AG04449 (cell line): Measurements from ENCODE around the gene CYP26C1.

Experiments used
- CTCF ChIA-PET: fragments of 350-600 bp; formaldehyde crosslinking; extraction: SDS; loops from one replicate; lab custom pipeline; 2021; ENCODE audit warnings: antibody characterized with exemption; lab: Yijun Ruan, JAX
- POLR2A ChIA-PET: fragments of 400-600, 350-600 bp; formaldehyde crosslinking; extraction: SDS; loops from one replicate; lab custom pipeline; 2020; ENCODE audit warnings: antibody characterized with exemption, inconsistent platforms; lab: Yijun Ruan, JAX
- DNase-seq: peaks from one replicate; pipeline ENCODE4 v3.0.0-alpha.2; 2010; ENCODE audit warnings: low read depth, low spot score
- H3K4me3 ChIP-seq: 2 replicates; pipeline ENCODE4 v1.5.1; 2011; ENCODE audit warnings: low read depth, mild to moderate bottlenecking, control low read depth, low read length
- TF ChIP-seq, protein P1 (sequence below): IDR thresholded peaks from one replicate; pipeline ENCODE4 v1.5.1; 2011; ENCODE audit warnings: mild to moderate bottlenecking, moderate library complexity, low read length, control low read depth, inconsistent platforms; ENCODE audit not compliant: insufficient read depth; ENCODE audit errors: missing control alignments

The CYP26C1 gene

DNA sequence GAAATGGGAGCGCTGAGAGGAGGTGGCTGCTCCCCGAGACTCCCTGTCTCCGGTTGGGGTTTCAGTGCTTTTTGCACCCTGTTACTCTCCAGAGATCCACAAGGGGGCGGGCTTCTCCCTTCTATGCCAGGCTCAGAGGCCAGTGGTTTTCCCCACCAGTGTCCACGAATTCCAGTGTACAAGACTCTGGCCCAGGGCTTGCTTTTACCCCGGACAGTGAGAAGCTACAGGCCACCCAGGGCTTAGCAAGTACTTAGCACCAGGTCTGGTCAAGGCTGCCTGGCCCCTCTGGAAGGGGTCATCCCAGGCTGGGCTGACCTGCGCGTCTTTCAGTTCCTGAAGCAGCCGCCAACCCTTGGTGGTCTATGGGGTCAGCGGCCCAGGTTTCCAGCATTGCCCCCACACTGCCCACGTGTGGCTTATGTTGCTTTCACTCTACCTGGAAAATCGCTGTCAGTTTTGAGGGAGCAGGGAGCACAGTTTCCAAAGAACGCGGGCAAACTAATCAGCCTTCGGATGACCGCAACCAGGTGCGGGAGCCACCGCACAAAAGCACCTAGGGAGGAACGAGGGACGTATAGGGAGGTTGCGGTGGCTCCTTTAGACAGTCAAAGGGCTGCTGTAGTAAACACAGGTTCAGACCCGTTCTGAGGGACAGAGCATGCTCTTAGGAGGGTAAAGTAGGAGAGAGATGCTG lies 19.9 kb downstream of the CYP26C1 start:
- no peak for DNase-seq
- H3K4me3 ChIP-seq, result no peak overlapping the region; the same call in 1 of the 2 replicates
- ChIA-PET CTCF (interaction anchor here (0.6 to 6.3 kb wide), 85 partner anchors 8 to 436 kb away, joined by 3 to 92 read pairs (median 5); partner anchors contain the start of genes CYP26C1 and MYOF), POLR2A (no interaction called here)
- TF ChIP-seq, protein P1, sequence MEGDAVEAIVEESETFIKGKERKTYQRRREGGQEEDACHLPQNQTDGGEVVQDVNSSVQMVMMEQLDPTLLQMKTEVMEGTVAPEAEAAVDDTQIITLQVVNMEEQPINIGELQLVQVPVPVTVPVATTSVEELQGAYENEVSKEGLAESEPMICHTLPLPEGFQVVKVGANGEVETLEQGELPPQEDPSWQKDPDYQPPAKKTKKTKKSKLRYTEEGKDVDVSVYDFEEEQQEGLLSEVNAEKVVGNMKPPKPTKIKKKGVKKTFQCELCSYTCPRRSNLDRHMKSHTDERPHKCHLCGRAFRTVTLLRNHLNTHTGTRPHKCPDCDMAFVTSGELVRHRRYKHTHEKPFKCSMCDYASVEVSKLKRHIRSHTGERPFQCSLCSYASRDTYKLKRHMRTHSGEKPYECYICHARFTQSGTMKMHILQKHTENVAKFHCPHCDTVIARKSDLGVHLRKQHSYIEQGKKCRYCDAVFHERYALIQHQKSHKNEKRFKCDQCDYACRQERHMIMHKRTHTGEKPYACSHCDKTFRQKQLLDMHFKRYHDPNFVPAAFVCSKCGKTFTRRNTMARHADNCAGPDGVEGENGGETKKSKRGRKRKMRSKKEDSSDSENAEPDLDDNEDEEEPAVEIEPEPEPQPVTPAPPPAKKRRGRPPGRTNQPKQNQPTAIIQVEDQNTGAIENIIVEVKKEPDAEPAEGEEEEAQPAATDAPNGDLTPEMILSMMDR, result peak; percentile 85

DNA sequence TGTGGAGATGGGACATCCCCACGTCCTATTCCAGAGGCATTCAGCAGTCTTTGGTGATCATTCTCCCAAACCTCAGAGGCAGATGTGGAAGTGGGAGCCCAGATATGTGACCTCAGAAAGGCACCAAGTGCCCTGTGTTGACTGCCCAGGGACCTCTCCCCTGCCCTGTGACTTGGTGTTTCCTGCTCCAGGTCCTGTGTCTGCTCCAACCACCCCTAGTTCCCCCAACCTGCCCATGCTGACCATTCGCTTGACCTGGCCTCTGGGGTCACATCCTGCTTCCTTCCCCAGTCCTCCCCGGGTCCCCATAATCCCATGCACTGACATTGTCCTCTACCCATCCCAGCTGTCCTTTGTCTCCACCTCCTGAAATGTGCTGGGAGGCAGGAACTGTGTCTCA lies 20.7 kb downstream of the CYP26C1 start:
- CTCF ChIA-PET, result interaction anchor here (1.0 to 6.3 kb wide), 24 partner anchors 8 to 429 kb away, joined by 3 to 92 read pairs (median 9); partner anchors contain the start of gene MYOF

DNA sequence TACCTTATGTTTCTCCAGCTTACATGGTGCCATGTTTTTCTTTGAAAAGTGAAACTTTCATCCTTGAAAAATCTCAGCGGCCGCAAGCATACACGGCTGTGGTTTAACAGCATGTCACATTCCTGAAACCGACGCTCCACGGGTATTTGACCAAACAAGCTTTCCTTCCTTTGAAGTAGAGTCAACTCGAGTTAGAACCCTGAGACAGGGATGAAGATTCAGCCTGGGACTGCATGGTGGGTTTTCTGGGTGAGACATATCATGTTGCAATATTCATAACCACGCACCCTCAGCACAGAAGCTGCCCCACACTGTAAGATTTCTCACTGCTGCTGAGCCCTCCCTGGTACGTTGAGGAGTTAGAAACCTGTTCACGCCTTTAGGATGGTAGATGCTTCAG lies 21.2 kb downstream of the CYP26C1 start:
- TF ChIP-seq, protein P1, result no peak
- ChIA-PET CTCF (interaction anchor here (1.0 to 6.3 kb wide), 12 partner anchors 11 to 429 kb away, joined by 3 to 92 read pairs (median 7); partner anchors contain the start of gene MYOF), POLR2A (no interaction called here)
- DNase-seq, result no peak
- no peak overlapping the region for H3K4me3 ChIP-seq

More for the DNA sequence above, 20.7 kb downstream of the CYP26C1 start:
- TF ChIP-seq, protein P1, result no peak
- POLR2A ChIA-PET, result no interaction called here
- no peak for DNase-seq
- H3K4me3 ChIP-seq, result no peak overlapping the region

DNA sequence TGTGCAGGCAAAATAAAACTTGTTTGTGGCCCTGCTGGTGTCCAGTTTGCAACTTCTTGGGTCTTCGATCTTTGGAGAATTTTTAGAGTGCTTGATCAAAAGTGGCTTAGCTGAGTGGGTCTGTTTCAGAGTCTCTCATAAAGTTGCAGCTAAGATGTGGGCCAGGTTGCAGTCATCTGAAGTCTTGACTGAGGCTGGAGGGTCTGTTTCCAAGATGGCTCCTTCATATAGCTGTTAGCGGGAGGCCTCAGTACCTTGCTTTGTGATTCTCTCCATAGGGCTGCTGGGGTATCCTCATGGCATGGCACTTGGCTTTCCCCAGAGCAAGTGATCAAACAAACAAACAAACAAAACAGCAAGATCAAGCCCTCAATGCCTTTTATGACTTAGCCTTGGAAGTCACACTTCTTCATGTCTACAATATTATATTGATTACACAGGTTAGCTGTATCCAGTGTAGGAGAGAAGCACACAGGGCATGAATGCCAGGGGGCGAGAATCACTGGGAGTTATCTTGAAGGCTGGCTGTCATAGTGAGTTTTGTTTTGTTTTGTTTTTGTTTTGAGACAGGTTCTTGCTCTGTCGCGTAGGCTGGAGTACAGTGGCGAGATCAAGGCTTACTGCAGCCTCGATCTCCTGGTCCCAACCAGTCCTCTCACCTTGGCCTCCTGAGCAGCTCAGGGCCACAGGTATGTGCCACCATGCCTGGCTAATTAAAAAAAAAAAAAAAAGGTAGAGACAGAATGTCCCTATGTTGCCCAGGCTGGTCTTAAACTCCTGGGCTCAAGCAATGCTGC lies 23.3 kb downstream of the CYP26C1 start:
- CTCF ChIA-PET, result interaction anchor here (0.7 to 1.4 kb wide), 4 partner anchors 23 to 425 kb away, joined by 3 to 4 read pairs (median 3); no protein-coding TSS in a partner anchor
- DNase-seq, result no peak
- POLR2A ChIA-PET, result no interaction called here
- H3K4me3 ChIP-seq, result no peak overlapping the region
- TF ChIP-seq, protein P1, result no peak

DNA sequence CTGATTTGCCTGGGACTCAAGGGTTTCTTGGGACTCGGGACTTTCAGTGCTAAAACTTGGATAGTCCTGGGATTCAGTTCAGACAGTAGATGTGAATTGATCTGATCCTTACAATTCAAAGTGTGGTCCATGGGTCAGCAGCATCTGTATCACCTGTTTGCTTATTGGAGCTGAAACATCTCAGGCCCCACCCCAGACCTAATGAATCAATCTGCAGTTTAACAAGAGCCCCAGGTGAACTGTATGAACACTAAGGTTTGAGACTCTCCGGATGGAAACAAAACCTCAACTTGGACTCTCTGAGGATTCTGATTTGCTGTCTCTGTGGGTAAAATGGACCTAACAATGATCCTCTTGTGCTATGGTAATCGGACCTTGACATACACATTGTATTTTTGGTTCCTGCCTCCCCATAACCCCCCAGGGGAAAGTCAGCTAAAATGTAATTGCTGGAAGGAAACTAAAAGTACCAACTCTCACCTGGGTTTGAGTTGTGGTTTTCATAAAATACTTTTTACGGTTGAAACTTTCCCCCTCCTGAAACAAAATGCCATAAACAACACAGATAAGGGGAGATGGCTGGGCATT lies 24.8 kb downstream of the CYP26C1 start:
- DNase-seq, result no peak
- TF ChIP-seq, protein P1, result no peak
- CTCF ChIA-PET, result interaction anchor here (0.8 to 2.4 kb wide), 4 partner anchors 9 to 206 kb away, joined by 3 to 10 read pairs (median 4); no protein-coding TSS in a partner anchor
- POLR2A ChIA-PET, result no interaction called here
- no peak overlapping the region for H3K4me3 ChIP-seq

DNA sequence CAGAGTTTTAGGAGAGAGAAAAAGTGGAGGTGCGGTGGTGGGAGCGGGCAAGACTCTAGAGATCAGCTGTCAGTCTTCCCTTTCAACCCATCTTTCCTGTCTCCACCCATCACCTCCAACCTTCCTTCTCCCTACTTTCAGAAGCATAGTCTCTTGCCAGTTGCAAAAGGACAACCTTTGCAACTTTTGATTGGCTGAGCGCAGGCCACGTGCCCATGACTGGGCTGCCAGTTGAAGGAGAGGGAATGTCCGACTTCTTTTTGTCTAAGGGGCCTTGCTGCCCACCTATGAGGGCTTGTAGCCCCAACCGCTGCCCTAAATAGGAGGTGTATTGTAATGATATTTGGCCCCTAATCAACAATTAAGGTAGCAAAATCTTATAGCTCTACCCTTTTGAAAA lies 25.7 kb downstream of the CYP26C1 start:
- POLR2A ChIA-PET, result no interaction called here
- CTCF ChIA-PET, result interaction anchor here (0.5 to 2.4 kb wide), 3 partner anchors 9 to 206 kb away, joined by 3 to 10 read pairs (median 3); no protein-coding TSS in a partner anchor

More for the DNA sequence above, 25.7 kb downstream of the CYP26C1 start:
- DNase-seq, result no peak
- H3K4me3 ChIP-seq, result no peak overlapping the region
- TF ChIP-seq, protein P1, result no peak
